Psoas muscle (tissue), 8 donors: ENCODE data around the gene SPG11. TPM values are rescaled to one million over a fixed set of nuclear protein-coding genes. Genes with fewer than 3 reads are reported as not detected.

Source experiments
- ATAC-seq, 4 donors: fragments of 200-7000 bp; cut with Tn5 transposase; one replicate each; pipeline ENCODE4 v1.9.1; 2020; ENCODE audit warnings: moderate library complexity in 3 of 4, mild to moderate bottlenecking in 2 of 4
- DNase-seq, 2 donors: peaks; one replicate each; pipeline ENCODE4 v3.0.0-alpha.2; 2020
- H3K27ac ChIP-seq: fragments of 200-600 bp; one replicate; pipeline ENCODE4 v1.8.0; 2022
- H3K27me3 ChIP-seq, 3 donors: fragments of 200-600 bp in 1 of 3; one replicate each; pipeline versions ENCODE4 v1.6.1 to v1.8.0; 2013 to 2022; ENCODE audit warnings: low read length in 2 of 3, mild to moderate bottlenecking in 2 of 3, moderate library complexity in 1 of 3; ENCODE audit not compliant: insufficient read depth in 3 of 3
- H3K36me3 ChIP-seq, 2 donors: fragments of 200-600 bp in 1 of 2; one replicate each; pipeline versions ENCODE4 v1.6.1 to v1.8.0; 2013 to 2022; ENCODE audit warnings: low read depth in 1 of 2, mild to moderate bottlenecking in 1 of 2, moderate library complexity in 1 of 2; ENCODE audit not compliant: insufficient read depth in 1 of 2
- H3K4me1 ChIP-seq: fragments of 200-600 bp; one replicate; pipeline ENCODE4 v1.8.0; 2022
- H3K4me3 ChIP-seq: fragments of 200-600 bp; one replicate; pipeline ENCODE4 v1.8.0; 2022; ENCODE audit warnings: mild to moderate bottlenecking
- H3K9me3 ChIP-seq: fragments of 200-600 bp; one replicate; pipeline ENCODE4 v1.8.0; 2022
- WGBS, 3 donors: extraction: QIAGEN DNeasy Blood & Tissue Kit; methylation state at CpG; one replicate each; pipeline versions ENCODE4 v1.1.6 to v1.1.7; 2013; 5-methylcytosine and 5-hydroxymethylcytosine counted together
- intact Hi-C, 2 donors: fragments of 100-400 bp; cut with DNase I; formaldehyde crosslinking; loops; one replicate each; pipeline versions ENCODE4 v1.11.0 to v1.14.2; 2022
- polyA plus RNA-seq, 3 donors: library from polyadenylated mRNA; stranded (reverse); fragments of 200-250 nt; gene quantifications; one replicate each; pipeline ENCODE4 v1.2.3, GENCODE V29; 2013
- total RNA-seq, 4 donors: library from RNA; stranded (reverse); fragmentation: NEBNext Ultra II Directional in 2 of 4; extraction: Animal tissue kit (Norgen Biotek cat#: 25700) in 2 of 4; gene quantifications; one replicate each; pipeline versions ENCODE4 v1.2.1 to v1.2.4, GENCODE V29; 2021 to 2023
- TF ChIP-seq, protein P1 (sequence below): fragments of 200-600 bp; IDR thresholded peaks from one replicate; pipeline ENCODE4 v1.8.0; 2022; ENCODE audit warnings: antibody characterized with exemption
- donor health status: healthy with polysubstance abuse.
- donor health status: DM: no; HTN: no; CAD: no; lungs with moderate emphysema.
- donor health status: Bipolar disorder and iron deficiency.
- donor health status: healthy.
- donor health status: DM: yes; HTN: yes; CAD: no.
- donor health status: DM: no; HTN: no; CAD: no.
- donor health status: DM: no; HTN: no; CAD: no.
- donor health status: DM: yes; HTN: yes; CAD: no.

SPG11 gene
- total and polyA plus RNA-seq, 7 donors, result 10.3 to 38.1 (median 26.3) TPM

DNA sequence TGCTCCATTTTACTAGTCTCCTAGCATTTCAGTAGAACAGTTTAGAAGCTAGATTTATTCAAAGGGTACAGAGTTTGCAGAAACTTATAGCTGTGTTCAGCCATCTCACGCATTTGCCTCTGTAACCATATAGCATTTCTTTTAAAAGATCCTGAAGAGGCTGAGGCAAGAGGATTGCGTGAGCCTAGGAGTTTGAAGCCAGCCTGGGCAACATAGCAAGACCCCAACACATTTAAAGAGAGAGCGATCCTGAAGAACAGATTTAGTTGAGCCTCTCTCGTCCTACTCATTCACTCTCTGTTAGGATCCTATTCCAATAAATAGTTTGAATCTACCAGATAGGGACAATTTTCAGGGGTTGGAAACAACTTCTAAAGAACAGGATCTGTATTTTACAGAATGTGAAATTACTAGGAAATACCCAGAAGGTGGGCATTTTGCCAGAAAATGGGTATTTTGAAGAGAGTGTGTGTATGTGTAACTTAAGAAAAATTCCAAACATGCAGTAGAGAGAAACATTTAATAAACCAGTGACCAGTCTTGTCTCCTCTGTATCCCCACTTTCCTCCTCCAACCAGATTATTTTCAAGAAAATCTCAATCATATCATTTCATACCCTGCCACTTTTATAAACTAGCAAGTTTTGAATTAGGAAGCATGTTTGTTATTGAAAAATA, 122.0 kb downstream of the SPG11 start:
- H3K4me1 ChIP-seq, result peaks cover 59% of the 10 kb centered on the region
- peak overlapping the region; percentile 43 for H3K4me3 ChIP-seq
- peaks cover 3 to 31% of the 10 kb centered on the region in 2 donors for H3K36me3 ChIP-seq
- ATAC-seq (no peak), DNase-seq (no peak)
- TF ChIP-seq, protein P1, sequence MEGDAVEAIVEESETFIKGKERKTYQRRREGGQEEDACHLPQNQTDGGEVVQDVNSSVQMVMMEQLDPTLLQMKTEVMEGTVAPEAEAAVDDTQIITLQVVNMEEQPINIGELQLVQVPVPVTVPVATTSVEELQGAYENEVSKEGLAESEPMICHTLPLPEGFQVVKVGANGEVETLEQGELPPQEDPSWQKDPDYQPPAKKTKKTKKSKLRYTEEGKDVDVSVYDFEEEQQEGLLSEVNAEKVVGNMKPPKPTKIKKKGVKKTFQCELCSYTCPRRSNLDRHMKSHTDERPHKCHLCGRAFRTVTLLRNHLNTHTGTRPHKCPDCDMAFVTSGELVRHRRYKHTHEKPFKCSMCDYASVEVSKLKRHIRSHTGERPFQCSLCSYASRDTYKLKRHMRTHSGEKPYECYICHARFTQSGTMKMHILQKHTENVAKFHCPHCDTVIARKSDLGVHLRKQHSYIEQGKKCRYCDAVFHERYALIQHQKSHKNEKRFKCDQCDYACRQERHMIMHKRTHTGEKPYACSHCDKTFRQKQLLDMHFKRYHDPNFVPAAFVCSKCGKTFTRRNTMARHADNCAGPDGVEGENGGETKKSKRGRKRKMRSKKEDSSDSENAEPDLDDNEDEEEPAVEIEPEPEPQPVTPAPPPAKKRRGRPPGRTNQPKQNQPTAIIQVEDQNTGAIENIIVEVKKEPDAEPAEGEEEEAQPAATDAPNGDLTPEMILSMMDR, result no peak
- no peaks in the 10 kb centered on the region for H3K9me3 ChIP-seq
- 92 to 99% (median 94%) methylated on average over 4 of the region's 4 CpGs for WGBS, 3 donors
- intact Hi-C loops, result no loop called here
- H3K27ac ChIP-seq, result peak overlapping the region; percentile 73
- no peaks in the 10 kb centered on the region for H3K27me3 ChIP-seq

DNA sequence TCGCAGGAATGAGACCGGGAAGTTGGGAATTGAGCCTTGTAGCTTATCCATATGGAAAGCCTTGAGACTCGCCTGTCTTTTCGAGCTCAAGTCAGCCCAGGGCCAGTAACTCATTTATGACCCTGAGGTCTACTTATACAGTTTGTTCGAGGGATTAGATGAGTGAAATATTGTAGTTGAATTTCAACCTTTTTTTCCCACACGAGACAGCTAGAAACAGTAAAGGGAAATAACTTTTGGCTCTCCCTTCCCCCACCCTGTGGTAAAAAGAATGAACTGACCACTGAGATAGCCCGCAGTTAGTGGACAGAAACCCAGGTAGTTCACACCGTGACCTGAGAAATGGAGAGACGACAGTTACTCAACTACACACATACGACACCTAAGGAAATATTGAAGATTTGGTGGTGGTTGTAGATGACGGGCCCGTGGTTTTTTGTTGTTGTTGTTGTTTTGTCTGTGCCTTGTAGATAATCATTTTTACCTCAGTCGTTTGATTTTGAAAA, 125.7 kb downstream of the SPG11 start:
- peaks cover 48% of the 10 kb centered on the region for H3K4me1 ChIP-seq
- H3K27me3 ChIP-seq, result no peaks in the 10 kb centered on the region
- H3K27ac ChIP-seq, result peak overlapping the region; percentile 99
- peaks cover 3 to 53% of the 10 kb centered on the region in 2 donors for H3K36me3 ChIP-seq
- peak overlapping the region; percentile 98 for H3K4me3 ChIP-seq
- peak in 1 of 4 donors; percentile 15 for ATAC-seq
- TF ChIP-seq, protein P1, result peak; percentile 3
- intact Hi-C loops, result loop anchor here in 1 of 2 donors (5.0 kb wide), 1 partner anchor 110 kb away; the partner anchor contains the start of gene CTDSPL2
- no peak for DNase-seq
- WGBS, 3 donors, result 6 to 8% (median 7%) methylated on average over 13 of the region's 13 CpGs
- H3K9me3 ChIP-seq, result no peaks in the 10 kb centered on the region

DNA sequence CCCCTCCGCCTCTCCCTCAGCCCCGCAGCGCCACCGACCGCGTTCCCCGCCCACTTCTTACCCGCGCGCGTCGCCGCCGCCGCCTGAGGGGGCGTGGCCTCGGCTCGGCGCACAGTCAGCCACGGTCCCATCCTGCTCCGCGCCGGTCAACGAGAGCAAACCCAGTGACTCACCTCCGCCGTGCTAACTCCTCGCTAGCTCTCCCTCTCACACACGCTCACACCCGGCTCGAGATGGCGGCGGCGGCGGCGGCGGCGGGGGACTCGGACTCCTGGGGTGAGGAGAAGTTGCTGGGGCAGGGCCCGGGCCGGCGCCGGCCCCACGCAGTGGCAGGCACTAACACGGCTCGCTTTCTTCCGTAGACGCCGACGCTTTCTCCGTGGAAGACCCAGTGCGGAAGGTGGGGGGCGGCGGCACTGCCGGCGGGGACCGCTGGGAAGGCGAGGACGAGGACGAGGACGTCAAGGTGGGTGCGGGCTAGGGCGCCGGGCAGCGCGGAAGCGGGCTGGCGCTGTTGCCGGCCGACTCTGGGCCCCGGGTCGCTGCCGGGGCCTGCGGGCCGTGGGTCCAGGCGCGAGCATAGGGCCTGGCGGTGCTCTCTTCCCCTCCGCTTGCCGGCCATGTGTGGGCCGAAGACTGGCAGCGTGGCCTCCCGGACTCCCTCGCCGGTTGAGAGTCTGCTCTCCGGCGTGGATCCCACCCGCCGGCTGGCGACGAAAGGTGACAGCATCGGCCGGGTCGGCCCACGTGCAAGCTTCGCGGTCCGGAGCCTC, 126.3 kb downstream of the SPG11 start, which contains the start of gene EIF3J:
TSS of gene EIF3J (plus strand) at position 186 of the 773 bp plus-strand sequence. CDS start at position 234, 48 bp downstream.
- intact Hi-C loops, result loop anchor here in 1 of 2 donors (5.0 kb wide), 1 partner anchor 110 kb away; the partner anchor contains the start of gene CTDSPL2
- peak; percentile 92 to 95 (median 94) for ATAC-seq
- TF ChIP-seq, protein P1, result peak; percentile 2
- Histone ChIP-seq H3K9me3 (no peaks in the 10 kb centered on the region), H3K27me3 (no peaks in the 10 kb centered on the region), H3K36me3 (peaks cover 3 to 58% of the 10 kb centered on the region in 2 donors), H3K27ac (peak within 1 kb of the TSS; percentile 99), H3K4me1 (peaks cover 41% of the 10 kb centered on the region), H3K4me3 (peak within 1 kb of the TSS; percentile 98)
- peak; percentile 96 to 98 for DNase-seq
- WGBS, 3 donors, result 0 to 1% (median 0%) methylated on average over 54 to 97 of the region's 97 CpGs

DNA sequence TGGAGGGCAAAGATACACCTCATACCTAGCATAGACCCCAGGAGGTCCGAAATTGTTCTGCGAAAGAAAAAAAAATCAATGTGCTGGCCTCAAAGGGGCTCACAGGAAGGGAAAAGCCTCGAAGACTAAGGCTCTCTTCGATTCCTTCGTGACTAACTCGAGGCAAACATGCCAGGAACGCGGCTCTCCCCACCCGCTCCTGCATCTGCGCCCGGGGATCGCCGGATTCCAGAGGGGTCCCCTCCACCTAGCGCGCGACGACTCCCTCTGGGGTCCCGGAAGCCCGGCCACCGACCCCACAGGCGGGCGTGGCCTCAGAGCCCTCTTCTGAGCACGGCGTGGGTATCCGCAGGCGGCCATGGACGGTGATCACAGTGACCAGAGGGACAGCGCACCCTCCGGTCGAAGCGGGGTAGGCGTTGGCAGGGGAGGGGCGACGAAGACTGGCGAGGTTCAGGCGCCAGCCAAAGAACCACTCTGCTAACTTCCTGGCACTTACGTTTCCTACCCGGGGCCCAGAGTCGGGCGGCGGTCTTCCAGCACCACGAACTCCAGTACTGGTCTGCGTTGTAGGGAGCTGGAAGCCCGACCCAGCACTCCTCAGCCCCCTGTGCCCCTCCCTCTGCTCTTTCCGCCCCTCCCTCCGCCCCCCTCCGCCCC, 127.0 kb downstream of the SPG11 start:
- H3K4me1 ChIP-seq, result peaks cover 34% of the 10 kb centered on the region
- no peaks in the 10 kb centered on the region for H3K27me3 ChIP-seq
- DNase-seq (peak; percentile 84 to 93), ATAC-seq (peak; percentile 80 to 90 (median 85))
- peaks cover 3 to 58% of the 10 kb centered on the region in 2 donors for H3K36me3 ChIP-seq
- peak overlapping the region; percentile 98 for H3K4me3 ChIP-seq
- no peaks in the 10 kb centered on the region for H3K9me3 ChIP-seq
- WGBS, 3 donors, result 0% methylated on average over 38 to 47 of the region's 47 CpGs
- peak overlapping the region; percentile 99 for H3K27ac ChIP-seq
- TF ChIP-seq, protein P1, result peak; percentile 49
- intact Hi-C loops, result loop anchor here in 1 of 2 donors (5.0 kb wide), 1 partner anchor 109 kb away; the partner anchor contains the start of gene CTDSPL2
